Trophoblast cell (in vitro differentiated cells and primary cell): ENCODE results near the gene SFXN4. TPM values are rescaled to one million over a fixed set of nuclear protein-coding genes. Genes with fewer than 3 reads are reported as not detected.

Source experiments
- DNase-seq, 2 donors: peaks; one replicate each; pipeline ENCODE4 v3.0.0-alpha.2; 2016
- H2AFZ ChIP-seq: 2 replicates; pipeline ENCODE4 v1.6.1; 2013; ENCODE audit warnings: low read length, moderate library complexity, mild to moderate bottlenecking; ENCODE audit not compliant: insufficient read depth, poor library complexity
- H2AK5ac ChIP-seq: 2 replicates; pipeline ENCODE4 v1.6.1; 2013; ENCODE audit warnings: mild to moderate bottlenecking, low read length
- H2BK120ac ChIP-seq: 2 replicates; pipeline ENCODE4 v1.6.1; 2013; ENCODE audit warnings: low read length, mild to moderate bottlenecking, moderate library complexity; ENCODE audit not compliant: insufficient read depth, poor library complexity
- H2BK12ac ChIP-seq: 2 replicates; pipeline ENCODE4 v1.6.1; 2013; ENCODE audit warnings: mild to moderate bottlenecking, low read length, moderate library complexity
- H2BK5ac ChIP-seq: 2 replicates; pipeline ENCODE4 v1.6.1; 2013; ENCODE audit warnings: low read length, low read depth, moderate library complexity, mild to moderate bottlenecking; ENCODE audit not compliant: poor library complexity
- H3K14ac ChIP-seq: 2 replicates; pipeline ENCODE4 v1.6.1; 2013; ENCODE audit warnings: mild to moderate bottlenecking, low read length
- H3K18ac ChIP-seq: 2 replicates; pipeline ENCODE4 v1.6.1; 2013; ENCODE audit warnings: mild to moderate bottlenecking, low read length
- H3K23ac ChIP-seq: 2 replicates; pipeline ENCODE4 v1.6.1; 2013; ENCODE audit warnings: low read length
- H3K27ac ChIP-seq: 2 replicates; pipeline ENCODE4 v1.5.1; 2013; ENCODE audit warnings: low read depth, mild to moderate bottlenecking, inconsistent platforms, low read length, moderate library complexity
- H3K27me3 ChIP-seq: 2 replicates; pipeline ENCODE4 v1.6.1; 2013; ENCODE audit warnings: inconsistent platforms, mild to moderate bottlenecking, low read length, moderate library complexity; ENCODE audit not compliant: insufficient read depth
- H3K36me3 ChIP-seq, 2 experiments: 1 replicate in 1 of 2; 2 replicates in 1 of 2; pipeline ENCODE4 v1.6.1; 2013; ENCODE audit warnings: low read length in 2 of 2, mild to moderate bottlenecking in 2 of 2, moderate library complexity in 1 of 2; ENCODE audit not compliant: insufficient read depth in 2 of 2, control insufficient read depth in 1 of 2
- H3K4ac ChIP-seq: 2 replicates; pipeline ENCODE4 v1.6.1; 2013; ENCODE audit warnings: low read depth, mild to moderate bottlenecking, low read length, moderate library complexity
- H3K4me1 ChIP-seq, 2 experiments: 1 replicate in 1 of 2; 2 replicates in 1 of 2; pipeline ENCODE4 v1.6.1; 2013; ENCODE audit warnings: low read length in 2 of 2, mild to moderate bottlenecking in 2 of 2, moderate library complexity in 1 of 2; ENCODE audit not compliant: insufficient read depth in 2 of 2, control insufficient read depth in 1 of 2
- H3K4me2 ChIP-seq: 2 replicates; pipeline ENCODE4 v1.6.1; 2013; ENCODE audit warnings: inconsistent platforms, mild to moderate bottlenecking, low read length, moderate library complexity
- H3K4me3 ChIP-seq: 2 replicates; pipeline ENCODE4 v1.5.1; 2013; ENCODE audit warnings: mild to moderate bottlenecking, low read depth, low read length, inconsistent platforms
- H3K79me1 ChIP-seq: one replicate; pipeline ENCODE4 v1.6.1; 2013; ENCODE audit warnings: low read length
- H3K79me2 ChIP-seq: 2 replicates; pipeline ENCODE4 v1.6.1; 2013; ENCODE audit warnings: low read length, mild to moderate bottlenecking; ENCODE audit not compliant: control insufficient read depth, insufficient read depth, poor library complexity
- H3K9ac ChIP-seq: 2 replicates; pipeline ENCODE4 v1.6.1; 2013; ENCODE audit warnings: mild to moderate bottlenecking, low read length
- H3K9me3 ChIP-seq: 2 replicates; pipeline ENCODE4 v1.6.1; 2013; ENCODE audit warnings: low read depth, mild to moderate bottlenecking, control low read depth, inconsistent platforms, low read length; ENCODE audit not compliant: insufficient read depth
- H4K12ac ChIP-seq: 2 replicates; pipeline ENCODE4 v1.6.1; 2013; ENCODE audit warnings: low read depth, mild to moderate bottlenecking, low read length, moderate library complexity
- H4K8ac ChIP-seq: 2 replicates; pipeline ENCODE4 v1.6.1; 2013; ENCODE audit warnings: low read depth, mild to moderate bottlenecking, low read length, moderate library complexity
- H4K91ac ChIP-seq: one replicate; pipeline ENCODE4 v1.6.1; 2013; ENCODE audit warnings: low read depth, mild to moderate bottlenecking, low read length, moderate library complexity
- WGBS: extraction: QIAGEN DNeasy Blood & Tissue Kit; methylation state at CpG from one replicate; pipeline ENCODE4 v1.1.7; 2013; ENCODE audit warnings: missing lambda C conversion rate; ENCODE audit not compliant: insufficient read length, insufficient coverage; ENCODE audit errors: extremely low coverage; 5-methylcytosine and 5-hydroxymethylcytosine counted together
- polyA plus RNA-seq: library from polyadenylated mRNA; stranded (reverse); fragments of 200-250 nt; gene quantifications from 2 replicates; pipeline ENCODE4 v1.2.3, GENCODE V29; 2013

Gene SFXN4
- polyA plus RNA-seq = 17.6 and 19.1 TPM in 2 replicates

- H3K4me1 ChIP-seq = peaks cover 4 to 6% of the 10 kb centered on the region in 2 experiments
- peak within 1 kb of the TSS; percentile 72 for H3K4me2 ChIP-seq
- no peak within 1 kb of the TSS for H2BK120ac ChIP-seq
- H3K4me3 ChIP-seq = peak within 1 kb of the TSS; percentile 85
- peak within 1 kb of the TSS; percentile 18 for H2BK12ac ChIP-seq
- no CpG with 5 or more reads among the region's 90 CpGs for WGBS
- H3K9me3 ChIP-seq = no peaks in the 10 kb centered on the region
- peak within 1 kb of the TSS; percentile 69 for H4K91ac ChIP-seq
- H3K36me3 ChIP-seq = peaks cover 9 to 17% of the 10 kb centered on the region in 2 experiments
- peaks cover 8% of the 10 kb centered on the region for H3K79me1 ChIP-seq
- peak within 1 kb of the TSS; percentile 36 for H3K27ac ChIP-seq
- no peaks in the 10 kb centered on the region for H3K27me3 ChIP-seq
- no peak within 1 kb of the TSS for H2AK5ac ChIP-seq
- peaks cover 5% of the 10 kb centered on the region for H3K79me2 ChIP-seq
- peak within 1 kb of the TSS; percentile 75 for H3K14ac ChIP-seq
- H3K9ac ChIP-seq = peak within 1 kb of the TSS; percentile 92
- H3K4ac ChIP-seq = peak within 1 kb of the TSS; percentile 10
- peak within 1 kb of the TSS; percentile 52 for H2BK5ac ChIP-seq
- peak within 1 kb of the TSS; percentile 45 for H3K23ac ChIP-seq
- H3K18ac ChIP-seq = peak within 1 kb of the TSS; percentile 71
- peak within 1 kb of the TSS; percentile 66 for H2AFZ ChIP-seq
- DNase-seq = peak; percentile 35 to 78
- peak within 1 kb of the TSS; percentile 74 for H4K12ac ChIP-seq
- H4K8ac ChIP-seq = peak within 1 kb of the TSS; percentile 94
Observed at GRCh38 chr10:119165171-119166117, at the start of gene SFXN4. Gene SFXN4, minus strand, starts transcription at chr10:119165714. Its CDS starts 67 bp downstream, at chr10:119165647.

- no CpG with 5 or more reads among the region's 12 CpGs for WGBS
- Histone ChIP-seq H3K36me3 (no peaks in the 10 kb centered on the region), H3K14ac (no peak overlapping the region), H3K27me3 (no peaks in the 10 kb centered on the region), H2BK12ac (no peak overlapping the region), H3K23ac (no peak overlapping the region), H4K12ac (no peak overlapping the region), H3K4me2 (no peak overlapping the region), H2AFZ (no peak overlapping the region), H3K4ac (no peak overlapping the region), H3K9me3 (no peaks in the 10 kb centered on the region), H3K18ac (no peak overlapping the region), H4K8ac (no peak overlapping the region), H2BK5ac (no peak overlapping the region), H3K9ac (no peak overlapping the region), H3K79me2 (peaks cover 2% of the 10 kb centered on the region), H3K79me1 (peaks cover 4% of the 10 kb centered on the region), H2BK120ac (no peak overlapping the region), H2AK5ac (no peak overlapping the region), H3K27ac (no peak overlapping the region), H3K4me1 (peaks cover 8 to 9% of the 10 kb centered on the region in 2 experiments), H4K91ac (no peak overlapping the region), H3K4me3 (no peak overlapping the region)
- peak in 1 of 2 donors; percentile 45 for DNase-seq
Observed at GRCh38 chr10:119211625-119212441, 46.3 kb upstream of the SFXN4 start.

GRCh38 chr10:119211176-119211575 lies 45.7 kb upstream of the SFXN4 start:
- H2AK5ac ChIP-seq = no peak overlapping the region
- H3K18ac ChIP-seq = no peak overlapping the region
- no peak overlapping the region for H3K27ac ChIP-seq
- no peak overlapping the region for H2AFZ ChIP-seq
- H4K8ac ChIP-seq = no peak overlapping the region
- no peak overlapping the region for H3K4me2 ChIP-seq
- H4K91ac ChIP-seq = no peak overlapping the region
- no peak overlapping the region for H2BK120ac ChIP-seq
- H2BK12ac ChIP-seq = no peak overlapping the region
- H3K9ac ChIP-seq = no peak overlapping the region
- H3K79me1 ChIP-seq = peaks cover 5% of the 10 kb centered on the region
- no peak overlapping the region for H3K4me3 ChIP-seq
- DNase-seq = no peak
- H3K4me1 ChIP-seq = peaks cover 8 to 11% of the 10 kb centered on the region in 2 experiments
- no peak overlapping the region for H3K4ac ChIP-seq
- H3K14ac ChIP-seq = no peak overlapping the region
- H3K36me3 ChIP-seq = no peaks in the 10 kb centered on the region
- H2BK5ac ChIP-seq = no peak overlapping the region
- H3K23ac ChIP-seq = no peak overlapping the region
- no peaks in the 10 kb centered on the region for H3K9me3 ChIP-seq
- no peaks in the 10 kb centered on the region for H3K27me3 ChIP-seq
- H3K79me2 ChIP-seq = peaks cover 3% of the 10 kb centered on the region
- no CpG with 5 or more reads among the region's 3 CpGs for WGBS
- no peak overlapping the region for H4K12ac ChIP-seq

GRCh38 chr10:119210633-119211032 lies 45.1 kb upstream of the SFXN4 start:
- no peak overlapping the region for H4K12ac ChIP-seq
- H3K4me3 ChIP-seq = no peak overlapping the region
- H2AFZ ChIP-seq = no peak overlapping the region
- H4K8ac ChIP-seq = no peak overlapping the region
- no CpG with 5 or more reads among the region's 2 CpGs for WGBS
- no peak overlapping the region for H2BK120ac ChIP-seq
- H3K36me3 ChIP-seq = no peaks in the 10 kb centered on the region
- DNase-seq = no peak
- H3K14ac ChIP-seq = no peak overlapping the region
- H3K79me2 ChIP-seq = peaks cover 3% of the 10 kb centered on the region
- no peaks in the 10 kb centered on the region for H3K9me3 ChIP-seq
- no peak overlapping the region for H3K9ac ChIP-seq
- peaks cover 8 to 11% of the 10 kb centered on the region in 2 experiments for H3K4me1 ChIP-seq
- peaks cover 5% of the 10 kb centered on the region for H3K79me1 ChIP-seq
- H3K18ac ChIP-seq = no peak overlapping the region
- H2BK12ac ChIP-seq = no peak overlapping the region
- no peak overlapping the region for H2AK5ac ChIP-seq
- H2BK5ac ChIP-seq = no peak overlapping the region
- no peak overlapping the region for H3K23ac ChIP-seq
- H4K91ac ChIP-seq = no peak overlapping the region
- no peak overlapping the region for H3K4ac ChIP-seq
- no peaks in the 10 kb centered on the region for H3K27me3 ChIP-seq
- H3K4me2 ChIP-seq = no peak overlapping the region
- no peak overlapping the region for H3K27ac ChIP-seq
